Measurements from ENCODE around the gene NOC4L. TPM values are rescaled to one million over a fixed set of nuclear protein-coding genes. Genes with fewer than 3 reads are reported as not detected.

NOC4L gene
- total RNA-seq, 1 donor = 17.2 TPM

- no peak for DNase-seq (ENCODE audit: low read depth in 2 of 3, low spot score in 2 of 3)
These were observed 34.6 kb downstream of the NOC4L start for GRCh38 chr12:132178801-132179401.

GRCh38 chr12:132179431-132180362, 35.4 kb downstream of the NOC4L start:
- no peak for DNase-seq (ENCODE audit: low read depth in 2 of 3, low spot score in 2 of 3)

GRCh38 chr12:132180648-132181546, 36.6 kb downstream of the NOC4L start:
- no peak for DNase-seq (ENCODE audit: low read depth in 2 of 3, low spot score in 2 of 3)

- DNase-seq (ENCODE audit: low read depth in 2 of 3, low spot score in 2 of 3) = no peak
These were observed 37.4 kb downstream of the NOC4L start for GRCh38 chr12:132181570-132182200.

GRCh38 chr12:132182206-132182710, 38.0 kb downstream of the NOC4L start:
- no peak for DNase-seq (ENCODE audit: low read depth in 2 of 3, low spot score in 2 of 3)

GRCh38 chr12:132182711-132183365, 38.6 kb downstream of the NOC4L start:
- DNase-seq (ENCODE audit: low read depth in 2 of 3, low spot score in 2 of 3) = no peak

- peak in 1 of 3 donors; percentile 43 for DNase-seq (ENCODE audit: low read depth in 2 of 3, low spot score in 2 of 3)
These were observed 41.4 kb downstream of the NOC4L start for GRCh38 chr12:132185705-132186104.

- DNase-seq (ENCODE audit: low read depth in 2 of 3, low spot score in 2 of 3) = no peak
These were observed 42.1 kb downstream of the NOC4L start for GRCh38 chr12:132186208-132186856.

- DNase-seq (ENCODE audit: low read depth in 2 of 3, low spot score in 2 of 3) = no peak
These were observed 42.8 kb downstream of the NOC4L start for GRCh38 chr12:132186857-132187620.

GRCh38 chr12:132187646-132188450, 43.6 kb downstream of the NOC4L start:
- no peak for DNase-seq (ENCODE audit: low read depth in 2 of 3, low spot score in 2 of 3)

GRCh38 chr12:132188451-132188901, 44.2 kb downstream of the NOC4L start:
- DNase-seq (ENCODE audit: low read depth in 2 of 3, low spot score in 2 of 3) = no peak

- DNase-seq (ENCODE audit: low read depth in 2 of 3, low spot score in 2 of 3) = no peak
These were observed 44.7 kb downstream of the NOC4L start for GRCh38 chr12:132188916-132189325.

GRCh38 chr12:132189378-132190011, 45.2 kb downstream of the NOC4L start:
- peak; percentile 77 to 83 (median 79) for DNase-seq (ENCODE audit: low read depth in 2 of 3, low spot score in 2 of 3)

- DNase-seq (ENCODE audit: low read depth in 2 of 3, low spot score in 2 of 3) = no peak
These were observed 45.9 kb downstream of the NOC4L start for GRCh38 chr12:132190012-132190755.

- DNase-seq (ENCODE audit: low read depth in 2 of 3, low spot score in 2 of 3) = no peak
These were observed 46.7 kb downstream of the NOC4L start for GRCh38 chr12:132190834-132191500.

Data from hematopoietic multipotent progenitor cell (in vitro differentiated cells).